A172 (cell line): ENCODE measurements around the gene ELFN2. TPM values are rescaled to one million over a fixed set of nuclear protein-coding genes. Genes with fewer than 3 reads are reported as not detected.
"Not testable (repeated sequence)": the region's sequence is repeated elsewhere in the genome, so short reads cannot be mapped to it uniquely, and the experiment has no call there.

ENCODE experiments used
- DNase-seq: peaks from one replicate; pipeline ENCODE4 v3.0.0-alpha.2; 2015; ENCODE audit warnings: low spot score
- total RNA-seq: library from RNA; depleted of rRNA; stranded (reverse); fragments of >200 nt; shearing (Covaris generic); gene quantifications from 2 replicates; pipeline ENCODE4 v1.2.3, GENCODE V29; 2014; rRNA removed

Gene ELFN2
- 0.93 and 1.1 TPM in 2 replicates for total RNA-seq

DNA sequence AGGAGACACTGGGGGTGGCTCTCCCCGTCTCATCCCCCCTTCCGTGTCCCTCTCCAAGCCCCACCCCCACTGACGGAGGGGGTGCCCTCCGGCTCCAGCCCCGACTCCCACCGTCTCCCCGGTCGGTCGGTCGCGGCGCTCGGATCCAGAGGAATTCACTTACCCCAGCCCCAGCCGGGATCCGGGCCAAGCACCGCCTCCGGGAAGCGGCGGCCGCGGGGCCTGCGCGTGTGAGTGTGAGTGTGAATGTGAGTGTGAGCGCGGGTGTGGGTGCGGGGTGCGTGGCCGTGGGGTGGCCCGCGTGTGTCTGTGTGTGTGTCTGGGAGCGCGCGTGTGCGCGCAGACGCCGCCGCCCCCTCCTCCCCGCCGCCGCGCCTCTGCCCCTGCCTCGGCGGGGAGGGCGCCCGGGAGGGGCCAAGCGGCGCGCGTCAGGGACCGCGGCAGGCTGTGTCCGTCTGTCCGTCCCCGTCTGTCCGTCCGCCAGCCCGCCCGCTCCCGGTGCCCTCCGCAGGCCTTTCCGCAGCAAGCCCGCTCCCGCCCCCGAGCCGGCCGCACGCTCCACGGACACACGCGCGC lies at the start of gene ELFN2:
TSS of gene ELFN2 (minus strand) at position 345 of the 576 bp plus-strand sequence. CDS start 51,945 bp downstream, outside the sequence.
- no peak for DNase-seq

DNA sequence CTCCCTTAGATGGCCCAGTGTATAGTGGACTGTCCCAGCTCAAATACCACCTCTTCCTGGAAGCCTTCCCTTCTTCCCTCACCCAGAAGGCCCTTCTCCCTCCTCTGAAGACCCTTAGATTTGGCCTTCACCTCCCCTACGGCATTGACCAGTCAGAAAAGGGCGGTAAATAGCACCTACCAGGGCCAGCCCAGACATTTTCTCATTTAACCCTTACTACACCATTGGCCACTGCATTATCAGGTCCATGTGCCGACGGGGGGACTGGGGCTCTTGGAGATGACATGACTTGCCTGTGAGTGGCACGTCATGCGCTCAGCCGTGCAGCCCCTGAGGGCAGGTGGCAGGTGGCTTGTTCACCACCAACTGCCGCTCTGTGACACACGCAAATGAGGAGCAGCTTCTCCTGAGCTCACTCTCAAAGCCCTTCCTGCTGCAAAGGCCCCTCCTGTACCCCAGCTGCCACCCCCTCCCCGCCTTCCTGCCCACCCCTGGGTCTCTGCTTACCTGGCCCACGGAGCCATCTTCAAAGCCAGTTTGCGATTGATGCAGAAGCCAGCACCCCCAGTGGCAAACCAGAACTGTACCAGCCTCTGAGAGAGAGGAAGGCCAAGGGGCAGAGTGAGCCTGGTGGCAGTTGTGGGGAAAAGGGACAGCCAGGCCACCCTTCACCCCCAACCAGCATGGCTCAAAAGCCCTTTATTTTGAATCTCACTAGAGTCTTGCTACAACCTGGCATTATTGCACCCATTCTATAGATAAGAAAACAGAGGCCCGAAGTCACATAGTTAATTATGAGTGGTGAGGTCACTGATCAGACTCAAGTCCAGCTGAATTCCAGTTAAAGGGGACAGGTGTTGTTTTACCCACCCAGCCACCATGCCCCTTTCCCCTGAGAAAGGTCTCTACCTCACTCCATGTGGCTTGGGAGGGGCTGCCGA lies 49.4 kb upstream of the ELFN2 start:
- no peak for DNase-seq

GRCh38 chr22:37474447-37475090 lies 47.3 kb upstream of the ELFN2 start:
- no peak for DNase-seq

GRCh38 chr22:37473437-37473946 lies 46.2 kb upstream of the ELFN2 start:
- no peak for DNase-seq

GRCh38 chr22:37472418-37473006 lies 45.2 kb upstream of the ELFN2 start:
- DNase-seq: peak; percentile 21

DNA sequence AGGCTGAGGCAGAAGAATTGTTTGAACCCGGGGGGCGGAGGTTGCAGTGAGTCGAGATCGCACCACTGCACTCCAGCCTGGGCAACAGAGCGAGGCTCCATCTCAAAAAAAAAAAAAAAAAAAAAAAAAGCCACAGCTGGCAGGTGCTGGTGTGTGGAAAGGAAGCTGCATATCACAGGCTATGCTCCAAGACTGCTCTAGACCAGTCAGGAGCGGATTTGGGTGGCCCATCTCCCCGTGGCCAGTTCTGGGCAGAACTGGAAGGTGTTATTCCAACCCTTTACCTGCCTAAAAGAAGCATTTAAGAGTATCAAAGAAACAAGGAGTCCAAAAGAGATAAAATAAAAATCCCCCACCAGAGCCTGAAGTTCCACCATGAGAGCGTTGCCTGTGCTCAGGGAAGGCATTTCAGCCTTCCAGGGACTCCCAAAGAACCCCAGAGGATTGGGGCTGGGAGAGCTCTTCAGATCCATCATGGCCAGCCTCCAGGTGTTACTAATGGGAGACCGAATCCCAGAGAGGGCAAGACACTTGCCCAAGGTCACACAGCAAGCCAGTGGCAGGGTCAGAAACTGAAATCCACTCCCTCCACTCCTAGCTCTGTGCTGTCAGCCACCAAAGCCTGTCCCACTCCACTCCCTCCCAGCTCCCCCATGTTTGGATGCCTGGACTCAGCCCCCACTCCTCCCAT lies 44.6 kb upstream of the ELFN2 start:
- no peak for DNase-seq

DNA sequence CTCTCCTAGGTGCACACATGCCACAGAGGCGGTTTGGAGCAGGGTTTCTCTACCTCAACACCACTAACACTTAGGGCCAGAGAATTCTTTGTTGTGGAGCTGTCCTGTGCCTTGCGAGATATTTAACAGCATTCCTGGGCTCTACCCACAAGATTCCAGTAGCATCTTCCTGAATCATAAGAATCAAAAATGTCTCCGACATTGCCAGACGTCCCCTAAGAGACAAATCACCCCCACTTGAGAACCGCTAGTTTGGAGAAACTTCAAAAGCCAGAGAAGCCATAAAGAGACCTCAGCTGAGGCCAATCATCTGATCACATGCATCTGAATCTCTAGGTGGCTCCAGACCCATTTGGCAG lies 42.8 kb upstream of the ELFN2 start:
- DNase-seq: no peak

- no peak for DNase-seq
Observed at GRCh38 chr22:37469416-37470086, 42.3 kb upstream of the ELFN2 start.

DNA sequence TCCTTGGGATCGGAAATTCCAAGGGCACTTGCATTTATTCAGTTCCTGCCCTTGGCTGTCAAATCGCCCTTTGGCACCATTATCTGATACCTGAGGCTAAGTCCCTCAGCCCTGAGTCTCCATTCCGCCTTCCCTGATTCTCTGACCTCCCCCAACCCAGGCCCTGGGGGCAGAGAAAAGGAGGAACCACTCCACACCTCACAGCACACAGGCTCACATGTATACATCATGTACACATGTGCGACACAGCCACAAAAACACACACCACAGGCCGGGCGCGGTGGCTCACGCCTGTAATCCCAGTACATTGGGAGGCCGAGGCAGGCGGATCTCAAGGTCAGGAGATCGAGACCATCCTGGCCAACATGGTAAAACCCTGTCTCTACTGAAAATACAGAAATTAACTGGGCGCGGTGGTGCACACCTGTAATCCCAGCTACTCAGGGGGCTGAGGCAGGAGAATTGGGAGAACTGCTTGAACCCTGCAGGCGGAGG lies 41.0 kb upstream of the ELFN2 start:
- not testable (repeated sequence) for DNase-seq

DNA sequence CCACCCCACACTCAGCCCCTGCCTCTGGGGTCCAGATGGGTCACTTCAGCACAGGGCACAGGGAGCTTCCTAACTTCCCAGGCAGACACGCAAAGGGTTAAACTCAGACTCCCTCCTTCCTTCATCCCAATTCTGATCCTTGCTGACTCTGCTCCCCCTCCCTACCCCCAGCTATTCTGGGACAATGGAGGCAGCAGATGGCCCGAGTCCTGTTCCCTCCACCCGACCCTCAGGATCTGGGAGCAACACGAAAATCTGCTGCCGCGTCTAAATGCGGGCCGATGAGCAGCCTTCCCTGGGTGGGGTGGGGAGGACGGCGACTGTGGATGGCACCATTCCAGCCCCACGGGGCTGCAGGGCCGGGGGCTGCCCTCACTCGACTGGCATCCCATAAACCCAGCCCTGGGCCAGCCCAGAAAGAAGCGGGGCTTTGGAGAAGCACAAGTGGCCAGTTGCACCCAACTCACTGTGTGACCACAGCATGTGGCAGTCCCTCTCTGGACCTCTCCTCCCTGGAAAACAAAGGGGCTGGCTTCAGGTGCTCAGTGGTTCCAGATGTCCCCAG lies 40.2 kb upstream of the ELFN2 start:
- no peak for DNase-seq

DNA sequence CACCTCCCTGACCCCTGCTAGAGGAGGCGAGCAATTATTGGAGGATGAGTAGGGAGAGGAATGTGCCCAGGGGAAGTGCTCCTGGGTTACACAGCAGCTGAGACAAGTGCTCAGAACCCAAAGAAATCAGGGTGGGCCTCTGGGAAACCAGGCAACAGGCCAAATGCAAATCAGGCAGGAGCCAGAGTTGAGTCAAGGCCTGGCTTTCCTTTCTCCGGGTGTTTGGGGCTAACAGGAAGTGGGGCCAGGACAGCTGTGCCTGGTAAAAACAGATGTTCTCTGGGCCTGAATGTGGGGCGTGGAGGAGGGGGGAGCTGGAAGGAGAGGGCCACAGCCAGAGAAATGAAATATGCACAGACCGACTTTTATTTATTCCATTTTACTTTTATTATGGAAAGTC lies 36.9 kb upstream of the ELFN2 start:
- DNase-seq: no peak

DNA sequence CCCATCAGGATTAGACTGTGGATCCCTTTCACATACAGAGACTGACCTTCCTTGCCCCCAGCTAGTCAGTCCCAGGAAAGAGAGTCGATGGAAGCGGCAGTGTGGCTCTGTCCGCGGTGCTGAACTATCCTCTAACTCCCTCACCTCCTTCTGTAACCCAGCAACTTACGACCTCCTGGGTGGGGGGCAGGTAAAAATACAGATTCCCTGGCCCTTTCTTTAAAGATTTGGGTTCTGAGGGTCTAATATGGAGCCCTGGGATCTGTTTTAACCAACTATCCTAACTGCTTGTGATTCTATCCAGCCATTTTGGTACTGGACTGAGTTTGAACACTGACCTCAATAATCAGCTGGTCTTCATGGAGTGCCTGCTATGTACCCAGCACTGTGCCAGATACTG lies 35.7 kb upstream of the ELFN2 start:
- peak; percentile 35 for DNase-seq

- no peak for DNase-seq
Observed at GRCh38 chr22:37462436-37462835, 35.2 kb upstream of the ELFN2 start.

DNA sequence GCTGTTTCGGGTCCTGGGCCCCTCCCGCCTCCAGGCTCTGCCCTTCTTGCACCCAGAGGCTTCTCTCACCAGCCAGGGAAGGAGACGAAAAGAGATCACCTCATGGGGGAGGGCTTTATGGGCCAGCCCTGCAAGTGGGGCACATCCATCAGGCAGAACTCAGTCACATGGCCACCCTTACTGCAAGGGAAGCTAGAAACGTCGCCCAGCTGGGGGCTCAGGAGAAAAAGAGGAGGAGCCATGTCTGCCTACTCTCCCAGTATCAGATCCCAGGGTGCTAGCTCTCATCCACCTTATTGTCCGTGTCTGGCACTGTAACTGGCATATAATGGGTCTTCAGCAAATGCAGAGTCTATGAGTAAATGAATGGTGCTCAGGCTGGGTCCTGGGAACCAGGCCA lies 34.7 kb upstream of the ELFN2 start:
- no peak for DNase-seq

GRCh38 chr22:37460684-37461083 lies 33.4 kb upstream of the ELFN2 start:
- no peak for DNase-seq

DNA sequence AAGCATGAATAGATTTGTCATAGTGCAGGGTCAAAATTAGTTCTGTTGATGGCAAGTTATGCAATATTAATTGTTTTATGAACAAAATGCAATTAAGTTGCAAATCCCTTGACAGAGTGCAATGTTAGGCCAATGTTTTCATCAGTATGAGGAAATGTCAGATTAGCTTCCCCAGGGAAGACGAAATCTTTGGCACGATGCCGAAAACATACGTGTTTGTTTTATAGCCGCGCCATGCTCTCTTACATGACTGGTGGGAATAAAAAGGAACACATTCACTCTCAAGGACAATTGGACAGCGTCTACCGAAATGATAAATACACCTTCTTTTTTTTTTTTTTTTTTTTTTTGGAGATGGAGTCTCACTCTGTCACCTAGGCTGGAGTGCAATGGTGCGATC lies 31.9 kb upstream of the ELFN2 start:
- DNase-seq: no peak

DNA sequence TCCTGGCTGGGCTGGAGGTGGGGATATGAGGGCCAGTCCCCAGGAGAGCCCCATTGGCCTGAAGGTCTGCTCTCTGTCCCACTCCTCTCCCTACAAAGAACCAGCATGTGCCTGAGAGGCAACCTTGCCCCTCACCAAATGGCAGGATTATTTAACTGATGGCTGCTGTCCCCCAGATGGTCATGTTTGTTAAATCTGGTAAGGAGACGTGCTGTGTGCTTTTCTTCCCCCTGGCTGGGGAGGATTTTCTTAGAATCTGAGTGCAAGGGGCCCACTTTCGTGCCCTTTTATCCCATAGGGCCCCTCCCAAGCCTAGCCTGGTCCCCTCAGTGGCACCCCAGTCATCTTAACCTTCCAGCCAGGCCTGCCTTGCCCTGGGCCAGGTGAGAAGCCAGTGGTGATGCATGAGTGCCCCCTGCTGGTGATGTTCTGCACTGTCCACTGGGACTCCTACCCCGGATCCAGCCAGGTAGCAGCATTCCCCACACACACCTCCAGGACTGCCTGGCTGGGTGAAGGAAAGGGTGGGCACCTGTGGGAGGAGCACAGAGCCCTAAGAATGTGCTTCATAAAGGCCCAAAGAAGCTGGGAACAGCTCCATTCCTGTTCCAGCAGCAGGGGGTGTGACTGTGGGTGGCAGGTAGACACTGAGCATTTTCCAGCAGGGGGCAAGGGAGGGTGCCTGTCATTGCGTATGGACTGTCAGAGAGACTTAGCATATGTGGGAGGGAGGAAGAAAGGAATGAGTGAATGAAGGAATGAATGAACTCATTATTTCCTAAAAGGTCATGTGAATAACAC lies 30.0 kb upstream of the ELFN2 start:
- DNase-seq: peak; percentile 57

GRCh38 chr22:37456346-37456745 lies 29.1 kb upstream of the ELFN2 start:
- no peak for DNase-seq

- DNase-seq: no peak
Observed at GRCh38 chr22:37455896-37456295, 28.6 kb upstream of the ELFN2 start.
